ENCODE results near the gene REG4. TPM values are rescaled to one million over a fixed set of nuclear protein-coding genes. Genes with fewer than 3 reads are reported as not detected.

The REG4 gene
- total RNA-seq, 4 donors from 2014 or later, result not detected

- no peak for TF ChIP-seq CTCF (IDR thresholded peaks at IDR 0.05; ENCODE audit: low read depth)
These were observed 63.2 kb downstream of the REG4 start for GRCh38 chr1:119748040-119748439.

- no peak for TF ChIP-seq CTCF (IDR thresholded peaks at IDR 0.05; ENCODE audit: low read depth)
These were observed 63.8 kb downstream of the REG4 start for GRCh38 chr1:119747451-119747850.

- TF ChIP-seq CTCF (IDR thresholded peaks at IDR 0.05; ENCODE audit: low read depth), result no peak
These were observed 66.2 kb downstream of the REG4 start for GRCh38 chr1:119745034-119745433.

- TF ChIP-seq CTCF (IDR thresholded peaks at IDR 0.05; ENCODE audit: low read depth), result no peak
These were observed 66.7 kb downstream of the REG4 start for GRCh38 chr1:119744598-119744942.

Other genes starting within 250 kb of the REG4 start
- 10 to 100 TPM in 2 of 4 donors, 1 to 10 TPM in 2; 6.4 to 12.7 (median 10.2) TPM for gene ZNF697, start 163.2 kb downstream of the REG4 start, total RNA-seq
- gene PHGDH, start 99.5 kb downstream of the REG4 start, total RNA-seq, result 10 to 100 TPM in 1 of 4 donors, 1 to 10 TPM in 3; 5.5 to 12.7 (median 7.2) TPM
- under 1 TPM in 2 of 4 donors, not detected in 2; 0.34 to 0.49 TPM for gene HMGCS2, start 42.6 kb downstream of the REG4 start, total RNA-seq
- not detected for gene ADAM30, start 85.1 kb upstream of the REG4 start, total RNA-seq